ENCODE measurements around the gene JMJD1C.
"Not testable (repeated sequence)": the region's sequence is repeated elsewhere in the genome, so short reads cannot be mapped to it uniquely, and the experiment has no call there.

Gene JMJD1C, protein sequence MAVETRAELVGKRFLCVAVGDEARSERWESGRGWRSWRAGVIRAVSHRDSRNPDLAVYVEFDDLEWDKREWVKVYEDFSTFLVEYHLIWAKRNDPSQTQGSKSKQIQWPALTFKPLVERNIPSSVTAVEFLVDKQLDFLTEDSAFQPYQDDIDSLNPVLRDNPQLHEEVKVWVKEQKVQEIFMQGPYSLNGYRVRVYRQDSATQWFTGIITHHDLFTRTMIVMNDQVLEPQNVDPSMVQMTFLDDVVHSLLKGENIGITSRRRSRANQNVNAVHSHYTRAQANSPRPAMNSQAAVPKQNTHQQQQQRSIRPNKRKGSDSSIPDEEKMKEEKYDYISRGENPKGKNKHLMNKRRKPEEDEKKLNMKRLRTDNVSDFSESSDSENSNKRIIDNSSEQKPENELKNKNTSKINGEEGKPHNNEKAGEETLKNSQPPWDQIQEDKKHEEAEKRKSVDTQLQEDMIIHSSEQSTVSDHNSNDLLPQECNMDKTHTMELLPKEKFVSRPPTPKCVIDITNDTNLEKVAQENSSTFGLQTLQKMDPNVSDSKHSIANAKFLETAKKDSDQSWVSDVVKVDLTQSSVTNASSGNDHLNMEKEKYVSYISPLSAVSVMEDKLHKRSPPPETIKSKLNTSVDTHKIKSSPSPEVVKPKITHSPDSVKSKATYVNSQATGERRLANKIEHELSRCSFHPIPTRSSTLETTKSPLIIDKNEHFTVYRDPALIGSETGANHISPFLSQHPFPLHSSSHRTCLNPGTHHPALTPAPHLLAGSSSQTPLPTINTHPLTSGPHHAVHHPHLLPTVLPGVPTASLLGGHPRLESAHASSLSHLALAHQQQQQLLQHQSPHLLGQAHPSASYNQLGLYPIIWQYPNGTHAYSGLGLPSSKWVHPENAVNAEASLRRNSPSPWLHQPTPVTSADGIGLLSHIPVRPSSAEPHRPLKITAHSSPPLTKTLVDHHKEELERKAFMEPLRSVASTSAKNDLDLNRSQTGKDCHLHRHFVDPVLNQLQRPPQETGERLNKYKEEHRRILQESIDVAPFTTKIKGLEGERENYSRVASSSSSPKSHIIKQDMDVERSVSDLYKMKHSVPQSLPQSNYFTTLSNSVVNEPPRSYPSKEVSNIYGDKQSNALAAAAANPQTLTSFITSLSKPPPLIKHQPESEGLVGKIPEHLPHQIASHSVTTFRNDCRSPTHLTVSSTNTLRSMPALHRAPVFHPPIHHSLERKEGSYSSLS (N-terminal part only)

DNA sequence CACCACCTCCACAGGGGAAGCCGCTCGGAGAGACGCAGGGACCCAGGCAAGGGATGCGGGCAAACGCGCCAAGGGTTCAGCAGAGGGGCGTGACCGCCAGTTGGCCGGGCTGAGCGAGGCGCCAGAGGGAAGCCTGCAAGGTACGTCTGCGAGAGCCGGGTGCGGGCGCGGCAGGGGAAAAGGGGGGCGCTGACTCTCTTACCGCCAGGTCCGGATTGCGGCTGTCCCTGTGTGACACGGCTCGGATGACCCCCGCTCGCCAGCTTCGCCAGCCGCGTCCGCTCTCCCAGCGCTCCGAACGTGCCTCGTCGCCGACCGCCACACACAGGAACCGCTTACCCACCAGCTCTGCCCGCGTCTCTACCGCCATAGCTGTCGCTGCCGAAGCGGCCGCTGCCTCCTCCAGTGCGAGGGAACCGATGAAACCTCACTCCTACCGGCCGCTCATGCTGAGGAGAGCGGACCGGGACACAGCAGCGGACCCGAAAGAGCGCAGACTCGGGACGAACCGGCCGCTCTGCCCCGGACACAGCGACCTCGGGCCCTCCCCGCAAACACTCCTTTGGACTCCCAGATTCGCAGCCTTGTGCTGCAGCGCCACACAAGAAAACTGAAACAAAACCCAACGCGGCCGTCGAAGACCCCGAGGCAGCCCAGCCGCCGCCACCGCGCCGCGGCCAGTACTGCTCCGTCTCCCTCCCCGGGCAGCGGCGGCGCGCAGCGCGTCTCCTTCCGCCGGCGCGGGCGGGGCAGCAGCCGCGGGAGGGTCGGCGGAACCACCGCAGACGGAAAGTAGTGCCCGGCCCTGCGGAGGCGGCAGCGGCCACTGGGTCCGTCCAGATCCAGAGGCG is at the start of gene JMJD1C:
Gene JMJD1C, minus strand, starts transcription at position 685 of the 851 bp plus-strand sequence. Its CDS starts 315 bp downstream, at position 370.
- peak; percentile 59 for DNase-seq

GRCh38 chr10:63515002-63515763 is 49.4 kb upstream of the JMJD1C start:
- DNase-seq, result no peak

DNA sequence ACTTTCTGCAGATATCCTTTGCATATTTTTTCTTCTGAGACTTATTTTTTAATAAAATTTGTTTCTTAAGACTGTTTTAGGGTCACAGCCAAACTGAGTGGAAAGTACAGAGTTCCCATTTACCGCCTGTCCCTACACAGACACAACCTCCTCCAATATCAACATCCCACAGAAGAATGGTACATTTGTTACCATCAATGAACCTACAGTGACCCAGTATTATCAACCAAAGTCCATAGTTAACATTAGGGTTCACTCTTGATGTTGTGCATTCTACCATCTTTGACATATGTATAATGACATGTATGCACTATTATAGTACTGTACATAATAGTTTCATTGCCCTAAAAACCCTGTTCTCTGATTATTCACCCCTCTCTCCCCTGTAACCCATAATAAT is 40.8 kb upstream of the JMJD1C start:
- DNase-seq, result no peak

DNA sequence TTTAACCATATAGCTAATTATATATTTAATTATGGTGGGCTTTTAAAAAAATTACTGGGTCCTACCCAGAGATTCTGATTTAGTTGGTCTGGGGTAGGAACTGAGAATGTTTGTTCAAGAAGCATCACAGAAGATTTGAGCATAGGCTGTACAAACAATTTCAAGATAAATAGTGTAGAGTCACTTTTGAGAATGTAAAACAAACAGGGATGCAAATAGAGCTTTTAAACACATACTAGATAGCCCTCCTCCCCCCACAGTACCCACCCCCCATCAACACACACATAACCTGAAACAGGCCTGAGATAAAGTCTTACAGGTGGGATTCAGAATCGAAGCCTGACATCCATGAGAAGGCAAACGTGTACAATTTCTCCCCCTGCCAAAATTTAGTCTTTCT is 39.8 kb upstream of the JMJD1C start:
- DNase-seq, result no peak

GRCh38 chr10:63504145-63504881 is 38.5 kb upstream of the JMJD1C start:
- no peak for DNase-seq

- no peak for DNase-seq
Observed at GRCh38 chr10:63503395-63503794, 37.6 kb upstream of the JMJD1C start.

DNA sequence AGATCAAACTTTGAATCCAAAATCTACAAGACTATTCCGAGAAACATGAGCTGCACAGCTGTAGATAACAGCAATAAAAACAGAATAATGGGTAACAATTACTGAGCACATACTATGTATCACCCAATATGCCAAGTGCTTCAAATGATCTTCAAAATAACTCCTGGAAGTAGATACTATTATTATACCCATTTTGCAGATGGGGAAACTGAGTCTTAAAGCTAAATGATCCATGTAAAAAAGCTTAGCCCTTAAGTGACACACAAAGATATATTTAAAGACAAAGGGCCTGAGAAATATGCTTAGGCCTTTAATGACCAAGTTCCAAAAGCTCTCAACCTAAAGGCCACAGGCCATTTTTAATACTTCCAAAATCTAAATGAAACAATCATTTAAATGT is 37.1 kb upstream of the JMJD1C start:
- DNase-seq, result no peak

DNA sequence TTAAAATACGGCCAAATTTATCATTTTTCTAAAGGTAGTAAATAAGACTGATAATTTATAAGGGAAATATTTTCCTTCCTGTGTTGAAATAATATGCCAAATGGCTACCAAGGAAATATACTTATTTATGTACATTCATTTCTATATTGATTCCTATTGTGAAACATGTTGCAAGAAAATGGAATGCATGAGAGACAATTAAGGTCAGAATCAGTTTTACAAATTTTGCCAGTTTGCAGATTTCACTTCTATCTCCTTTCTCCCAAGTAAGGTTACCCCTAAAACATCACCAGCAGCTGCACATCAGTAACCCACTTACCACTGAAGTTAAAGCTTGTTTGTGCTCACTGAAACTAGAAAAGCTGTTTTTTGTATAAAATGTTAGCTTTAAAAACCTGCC is 36.2 kb upstream of the JMJD1C start:
- DNase-seq, result no peak

GRCh38 chr10:63500551-63500950 is 34.8 kb upstream of the JMJD1C start:
- not testable (repeated sequence) for DNase-seq

DNA sequence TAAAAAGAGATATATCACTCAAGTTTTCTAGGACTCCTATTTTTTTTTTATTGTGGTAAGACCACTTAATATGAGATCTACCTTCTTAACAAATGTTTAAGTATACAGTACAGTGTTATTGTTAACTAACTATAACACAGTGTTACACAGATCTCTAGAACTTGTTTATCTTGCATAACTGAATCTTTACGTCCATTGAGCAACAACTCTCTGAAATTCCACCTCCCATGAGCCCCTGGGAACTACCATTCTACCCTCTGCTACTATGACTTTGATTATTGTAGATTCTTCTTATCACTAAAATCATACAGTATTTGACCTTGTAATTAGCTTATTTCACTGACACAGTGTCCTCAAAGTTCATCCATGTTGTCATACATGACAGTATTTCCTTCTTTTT is 32.9 kb upstream of the JMJD1C start:
- DNase-seq, result no peak

DNA sequence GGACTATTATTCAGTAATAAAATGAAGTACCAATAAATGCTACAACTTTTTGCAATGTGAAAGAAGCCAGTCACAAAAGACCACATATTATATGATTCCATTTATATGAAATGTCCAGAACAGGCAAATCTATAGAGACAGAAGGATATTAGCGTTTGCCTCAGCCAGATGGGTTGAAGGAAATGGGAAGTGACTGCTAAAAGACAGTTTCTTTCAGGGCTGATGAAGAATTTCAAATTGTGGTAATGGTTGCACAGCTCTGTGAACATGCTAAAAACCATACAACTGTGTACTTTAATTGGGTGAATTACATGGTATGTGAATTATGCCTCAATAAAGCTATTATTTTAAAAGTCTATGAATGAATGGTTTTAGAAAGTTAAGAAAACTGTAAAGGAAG is 31.5 kb upstream of the JMJD1C start:
- DNase-seq, result no peak

DNA sequence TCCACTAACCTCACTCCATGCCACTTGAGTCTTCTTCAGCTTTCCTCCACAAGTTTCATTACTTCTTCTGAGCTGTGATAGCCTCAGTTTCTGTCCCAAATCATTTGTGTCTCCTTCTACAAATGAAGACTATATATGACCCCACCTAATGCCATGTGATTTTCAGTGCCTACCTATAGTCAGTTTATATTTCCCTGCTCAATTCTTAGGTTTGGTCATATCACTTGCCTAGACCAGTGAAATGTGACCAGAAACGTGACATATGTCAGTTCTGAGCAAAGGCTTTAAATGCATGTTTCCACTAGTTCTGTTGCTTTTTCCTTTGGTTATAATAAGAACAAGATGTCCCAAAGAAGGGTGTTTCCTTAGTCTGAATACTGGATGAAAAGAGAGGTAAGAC is 30.8 kb upstream of the JMJD1C start:
- no peak for DNase-seq

DNA sequence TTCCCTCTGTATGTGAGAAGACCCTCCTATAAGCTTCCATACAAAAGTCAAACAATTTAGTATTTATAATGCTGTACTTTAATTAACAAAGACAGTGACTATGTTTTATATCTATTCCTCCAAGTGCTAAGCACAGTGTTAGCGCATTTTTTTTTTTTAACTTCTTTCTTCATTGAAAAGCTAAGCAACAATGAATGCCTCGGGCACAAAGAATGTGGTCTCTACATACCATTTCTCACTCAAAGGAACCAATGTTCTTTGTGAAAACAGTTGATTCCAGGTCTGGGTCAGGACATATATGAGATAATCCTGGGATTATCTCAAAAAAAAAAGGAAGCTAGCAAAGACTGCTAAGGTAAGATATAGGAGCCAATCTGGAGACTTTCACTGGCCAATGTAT is 29.2 kb upstream of the JMJD1C start:
- DNase-seq, result no peak

DNA sequence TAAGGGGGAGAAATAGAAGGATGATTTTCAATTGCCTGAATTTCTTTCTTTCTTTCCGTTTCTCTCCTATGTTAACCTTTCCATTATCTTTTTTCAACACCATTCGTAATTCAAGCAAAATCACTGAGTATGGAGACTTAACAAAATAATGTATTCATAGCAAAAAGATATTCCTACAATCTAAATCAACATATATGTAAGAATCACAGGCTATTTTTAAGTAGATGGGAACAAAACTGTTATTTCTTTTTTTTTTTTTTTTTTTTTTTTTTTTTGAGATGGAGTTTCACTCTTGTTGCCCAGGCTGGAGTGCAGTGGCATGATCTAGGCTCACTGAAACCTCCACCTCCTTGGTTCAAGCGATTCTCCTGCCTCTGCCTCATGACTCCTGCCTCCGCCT is 27.2 kb upstream of the JMJD1C start:
- no peak for DNase-seq

DNA sequence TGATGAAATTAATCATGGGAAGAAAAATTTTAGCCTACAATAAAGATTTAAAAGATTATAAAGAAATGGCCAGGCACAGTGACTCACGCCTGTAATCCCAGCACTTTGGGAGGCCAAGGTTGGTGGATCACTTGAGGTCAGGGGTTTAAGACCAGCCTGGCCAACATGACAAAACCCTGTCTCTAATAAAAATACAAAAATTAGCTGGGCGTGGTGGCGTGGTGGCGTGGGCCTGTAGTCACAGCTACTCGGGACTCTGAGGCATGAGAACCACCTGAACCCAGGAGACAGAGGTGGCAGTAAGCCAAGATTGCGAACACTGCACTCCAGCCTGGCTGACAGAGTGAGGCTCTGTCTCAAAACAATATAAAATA is 26.5 kb upstream of the JMJD1C start:
- DNase-seq, result not testable (repeated sequence)

DNA sequence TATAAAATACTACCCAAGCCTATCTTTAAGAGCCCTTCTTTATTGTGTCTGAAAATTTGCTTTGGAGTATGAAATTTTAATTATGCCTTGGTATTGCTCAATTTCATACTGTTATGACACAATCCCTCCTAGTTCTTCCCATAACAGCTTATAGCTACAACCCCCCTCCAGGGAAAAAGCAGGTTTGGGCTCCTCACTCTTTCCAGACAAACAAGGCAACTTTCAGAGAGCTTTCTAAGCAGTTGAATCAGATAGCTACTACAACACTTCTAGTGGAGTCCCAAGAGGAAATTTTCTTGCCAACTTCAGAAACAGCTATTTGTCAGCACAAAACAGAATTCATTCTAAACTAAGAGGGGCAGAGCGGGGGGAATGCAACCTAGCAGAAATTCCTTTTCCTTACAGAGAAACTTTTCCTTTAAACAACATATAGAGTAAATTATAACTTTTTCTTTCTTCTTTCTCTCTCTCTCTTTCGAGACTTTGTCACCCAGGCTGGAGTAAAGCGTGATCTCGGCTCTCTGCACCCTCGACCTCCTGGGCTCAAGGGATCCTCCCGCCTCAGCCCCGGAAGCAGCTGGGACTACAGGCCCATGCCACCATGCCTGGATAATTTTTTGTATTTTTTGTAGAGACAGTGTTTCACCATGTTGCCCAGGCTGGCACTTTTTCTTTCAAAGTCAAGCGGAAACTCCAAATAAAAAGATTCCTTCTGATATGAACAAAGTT is 26.0 kb upstream of the JMJD1C start:
- no peak for DNase-seq

DNA sequence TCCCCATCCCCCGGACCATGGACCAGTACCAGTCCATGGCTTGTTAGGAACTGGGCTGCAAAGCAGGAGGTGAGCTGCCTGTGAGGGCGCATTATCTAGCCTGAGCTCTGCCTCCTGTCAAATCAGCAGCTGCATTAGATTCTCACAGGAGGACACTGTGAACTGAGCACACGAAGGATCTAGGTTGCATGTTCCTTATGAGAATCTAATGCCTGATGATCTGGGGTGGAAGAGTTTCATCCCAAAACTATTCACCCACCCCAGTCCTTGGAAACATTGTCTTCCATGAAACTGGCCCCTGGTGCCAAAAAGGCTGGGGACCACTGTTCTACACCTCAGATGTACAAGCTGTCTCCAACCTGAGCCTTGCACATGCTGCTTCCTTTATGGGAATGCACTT is 24.1 kb upstream of the JMJD1C start:
- DNase-seq, result no peak

DNA sequence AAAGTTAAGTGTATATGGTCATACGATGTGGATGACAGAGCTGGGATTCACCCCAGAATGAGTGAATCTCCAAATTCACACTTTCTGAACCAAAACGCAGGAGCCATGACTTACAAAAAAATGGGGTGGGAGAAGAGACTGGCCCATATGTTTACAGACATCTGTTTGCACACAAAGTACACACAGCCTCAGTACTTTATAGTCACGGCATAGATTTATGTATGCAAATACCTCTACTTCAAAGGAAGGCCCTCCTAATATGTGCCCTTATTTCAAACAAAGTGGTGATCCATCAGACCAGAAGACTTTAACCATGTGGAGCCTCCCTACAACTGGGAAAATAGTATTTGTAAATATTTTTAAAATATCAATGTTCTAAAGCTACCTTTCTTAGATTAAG is 22.2 kb upstream of the JMJD1C start:
- no peak for DNase-seq

GRCh38 chr10:63483983-63484382 is 18.2 kb upstream of the JMJD1C start:
- DNase-seq, result no peak

- no peak for DNase-seq
Observed at GRCh38 chr10:63481815-63482421, 16.1 kb upstream of the JMJD1C start.
